NCI-H2171 treated with DMSO at 0.1 percent for 48 hours (cell line): Measurements from ENCODE around the gene NDRG3.
"Not testable (repeated sequence)": the region's sequence is repeated elsewhere in the genome, so short reads cannot be mapped to it uniquely, and the experiment has no call there.

Experiments used
- DNase-seq: peaks from one replicate; lab custom pipeline; 2025; lab: John Stamatoyannopoulos, UW

Gene NDRG3

DNA sequence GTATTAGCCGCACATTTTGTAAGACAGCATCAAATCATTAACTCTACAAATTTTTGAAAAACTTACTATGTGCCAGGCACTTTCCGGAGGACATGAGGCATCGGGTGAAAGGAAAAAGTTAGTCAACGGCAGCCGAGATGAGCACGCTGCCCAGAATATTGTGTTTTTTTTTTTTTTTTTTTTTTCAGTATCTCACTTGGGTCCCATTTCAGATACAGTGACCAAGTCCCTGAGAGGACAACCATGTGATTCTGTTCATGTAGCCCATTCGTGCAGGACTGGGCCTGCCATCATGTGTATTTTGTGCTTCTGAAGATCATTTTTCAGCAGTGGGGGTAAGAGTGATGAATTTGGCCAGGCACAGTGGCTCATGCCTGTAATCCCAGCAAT lies 101.2 kb downstream of the NDRG3 start:
- no peak for DNase-seq

DNA sequence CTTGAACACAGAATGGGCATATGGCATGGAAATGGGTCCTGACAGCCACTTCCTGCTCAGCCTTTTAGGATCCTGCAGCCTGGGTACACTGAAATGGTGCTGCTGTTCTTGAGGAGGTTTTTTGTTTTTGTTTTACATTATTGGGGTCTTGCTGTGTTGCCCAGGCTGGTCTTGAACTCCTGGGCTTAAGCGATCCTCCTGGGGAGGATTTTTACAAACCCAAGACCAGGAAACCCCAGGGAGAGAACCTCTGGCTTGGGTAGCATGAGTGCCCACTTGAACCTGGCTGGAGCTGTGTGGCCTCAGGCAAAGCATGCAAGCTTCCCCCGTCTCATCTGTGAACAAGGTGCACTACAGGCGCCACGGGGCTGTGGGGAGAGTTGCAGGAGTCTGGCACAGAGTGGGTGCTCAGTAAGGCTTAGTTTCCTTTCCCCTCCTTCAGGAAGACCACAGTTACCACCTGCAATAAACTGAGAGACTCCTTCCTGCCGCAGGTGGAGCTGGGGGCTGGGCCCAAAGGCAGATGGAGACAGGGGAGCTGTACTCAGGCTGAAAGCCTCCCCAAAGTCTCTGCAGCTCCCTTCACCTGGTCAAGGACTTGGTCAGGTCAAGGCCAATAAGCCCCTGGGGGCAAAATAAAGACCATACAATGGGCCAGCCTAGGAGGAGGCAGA lies 101.7 kb downstream of the NDRG3 start:
- no peak for DNase-seq

DNA sequence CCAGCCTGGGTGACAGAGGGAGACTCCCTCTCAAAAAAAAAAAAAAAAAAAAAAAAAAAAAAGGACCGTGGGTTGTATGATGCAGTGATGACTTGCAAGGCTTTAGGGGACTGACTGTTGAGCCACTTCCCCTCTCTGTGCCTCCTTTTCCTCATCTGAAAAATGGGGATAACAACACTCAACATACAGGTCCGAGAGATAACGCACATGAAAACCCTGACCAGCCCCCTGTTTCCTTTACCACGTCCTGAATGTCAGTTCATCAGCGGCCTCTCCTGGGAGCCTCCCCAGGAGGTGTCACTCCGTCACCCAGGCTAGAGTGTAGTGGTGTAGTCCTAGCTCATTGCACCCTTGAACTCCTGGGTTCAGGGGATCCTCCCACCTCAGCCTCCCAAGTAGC lies 103.8 kb downstream of the NDRG3 start:
- DNase-seq, result no peak

DNA sequence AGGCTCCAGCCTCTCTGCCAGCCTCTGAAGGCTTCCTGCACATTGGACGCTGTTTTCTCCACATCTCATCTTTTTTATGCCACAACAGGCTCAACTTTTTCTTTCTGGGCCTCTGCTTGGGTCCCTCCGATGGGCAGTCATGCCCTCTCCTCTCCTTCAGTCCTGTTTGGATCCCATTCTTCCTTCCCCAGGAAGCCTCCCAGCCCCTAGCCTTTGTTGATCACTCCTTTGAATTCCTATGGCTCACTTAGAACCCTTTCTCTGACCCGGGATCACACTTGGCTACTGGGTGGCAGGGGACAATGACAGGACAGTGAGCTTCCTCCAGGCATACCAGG lies 104.4 kb downstream of the NDRG3 start:
- DNase-seq, result no peak

DNA sequence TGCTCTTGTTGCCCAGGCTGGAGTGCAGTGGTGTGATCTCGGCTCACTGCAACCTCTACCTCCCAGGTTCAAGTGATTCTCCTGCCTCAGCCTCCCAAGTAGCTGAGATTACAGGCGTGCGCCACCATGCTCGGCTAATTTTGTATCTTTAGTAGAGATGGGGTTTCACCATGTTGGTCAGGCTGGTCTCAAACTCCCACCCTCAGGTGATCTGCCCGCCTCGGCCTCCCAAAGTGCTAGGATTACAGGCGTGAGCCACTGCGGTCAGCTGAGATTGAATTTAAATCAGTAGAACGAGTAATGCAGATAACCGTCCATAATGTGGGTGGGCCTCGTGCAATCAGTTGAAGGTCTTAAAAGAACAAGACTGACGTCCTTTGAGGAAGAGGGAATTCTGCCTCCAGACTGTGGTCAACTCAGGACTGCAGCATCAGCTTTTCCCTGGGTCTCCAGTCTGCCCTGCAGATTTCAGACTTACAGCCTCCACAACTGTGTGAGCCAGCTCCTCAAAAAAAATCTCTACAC lies 107.0 kb downstream of the NDRG3 start:
- DNase-seq, result not testable (repeated sequence)

DNA sequence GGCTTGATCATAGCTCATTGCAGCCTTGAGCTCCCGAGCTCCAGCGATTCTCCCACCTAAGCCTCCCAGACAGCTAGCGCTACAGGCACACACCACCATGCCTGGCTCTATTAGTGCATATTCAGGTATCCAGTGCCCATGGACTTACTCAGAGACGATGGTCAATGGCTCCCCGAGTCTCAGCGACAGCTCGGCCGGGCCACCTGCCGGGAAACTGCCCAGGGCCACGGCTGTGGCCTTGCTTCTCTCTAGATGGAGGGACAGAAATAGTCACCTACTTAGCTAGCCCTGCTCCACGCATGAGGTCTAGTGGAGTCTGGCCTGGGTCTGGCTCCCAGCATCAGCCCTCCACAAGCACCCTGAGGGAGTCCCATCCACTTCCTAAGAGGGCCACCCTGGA lies 111.5 kb downstream of the NDRG3 start:
- no peak for DNase-seq

DNA sequence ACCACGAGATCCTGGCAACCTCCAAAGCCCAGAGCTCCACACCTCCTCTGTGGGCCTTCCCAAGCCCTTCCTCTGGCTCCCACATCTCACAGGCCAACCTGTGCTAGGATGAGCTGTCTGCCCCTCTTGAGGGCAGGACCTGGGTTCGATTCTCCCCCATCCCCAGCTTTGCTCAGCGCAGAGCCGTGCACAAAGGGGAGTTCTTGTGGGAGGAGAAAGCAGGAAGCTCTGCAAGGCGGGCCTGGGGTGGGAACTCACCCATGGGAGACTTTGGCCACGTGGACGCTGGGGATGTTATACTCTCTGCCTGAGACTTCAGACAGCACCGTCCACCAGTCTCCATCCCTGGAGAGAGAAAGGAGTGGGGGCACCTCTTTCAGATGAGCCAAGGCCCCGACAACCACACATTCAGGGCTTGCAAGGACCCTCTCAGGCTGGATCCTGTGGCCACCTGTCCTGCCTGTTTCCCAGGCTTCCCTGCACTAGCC lies 112.6 kb downstream of the NDRG3 start:
- DNase-seq, result no peak

DNA sequence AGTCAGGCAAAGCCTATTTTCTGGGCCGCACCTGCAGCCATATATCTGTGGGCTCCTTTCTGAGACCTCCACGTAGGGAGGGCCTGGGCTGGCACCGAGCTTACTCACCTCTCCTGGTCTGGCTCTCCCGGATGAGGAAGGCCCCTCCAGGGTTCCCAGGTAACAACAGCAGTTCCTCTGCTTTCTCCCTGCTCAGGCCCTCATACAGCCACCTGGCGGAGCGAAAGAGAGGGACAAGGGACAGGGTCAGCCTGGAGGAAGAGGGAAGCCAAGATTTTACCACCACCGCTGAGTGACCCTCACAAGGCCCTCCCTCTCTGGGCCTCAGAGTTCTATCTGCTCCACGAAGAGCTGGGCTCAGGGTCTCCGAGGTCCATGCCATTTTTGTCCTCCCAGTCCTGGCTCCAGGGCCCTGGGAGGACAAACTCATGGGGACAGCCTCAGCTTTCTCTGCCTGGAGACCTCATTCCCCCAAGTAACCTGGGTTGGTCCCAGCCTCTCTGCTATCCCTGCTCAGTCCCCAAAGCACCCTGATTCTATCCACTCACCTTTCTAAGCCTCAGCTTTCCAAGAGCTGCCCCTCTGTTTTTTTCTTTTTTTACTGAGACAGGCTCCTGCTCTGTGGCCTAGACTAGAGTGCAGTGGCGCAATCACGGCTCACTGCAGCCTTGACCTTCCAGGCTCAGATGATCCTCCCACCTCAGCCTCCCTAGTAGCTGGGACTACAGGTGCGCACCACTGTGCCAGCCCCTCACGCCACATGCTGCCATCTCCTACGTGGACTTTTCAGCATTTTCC lies 113.2 kb downstream of the NDRG3 start:
- no peak for DNase-seq

DNA sequence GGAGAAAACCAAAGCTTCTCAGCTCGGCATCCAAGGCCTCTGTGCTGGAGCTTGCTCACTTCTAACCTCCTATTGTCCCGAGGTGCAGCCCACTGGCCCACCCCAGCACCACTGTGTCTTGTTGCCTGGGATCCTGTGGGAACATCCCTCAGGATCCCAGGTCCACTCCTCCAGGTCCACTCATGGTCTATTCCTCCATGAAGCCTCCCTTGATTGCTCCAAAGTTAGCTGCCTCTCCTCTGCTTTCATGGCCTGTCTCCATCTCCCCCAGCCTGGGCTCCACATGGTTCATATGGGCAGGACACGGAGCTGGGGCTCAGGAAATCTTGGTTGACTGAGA lies 113.8 kb downstream of the NDRG3 start:
- DNase-seq, result no peak

DNA sequence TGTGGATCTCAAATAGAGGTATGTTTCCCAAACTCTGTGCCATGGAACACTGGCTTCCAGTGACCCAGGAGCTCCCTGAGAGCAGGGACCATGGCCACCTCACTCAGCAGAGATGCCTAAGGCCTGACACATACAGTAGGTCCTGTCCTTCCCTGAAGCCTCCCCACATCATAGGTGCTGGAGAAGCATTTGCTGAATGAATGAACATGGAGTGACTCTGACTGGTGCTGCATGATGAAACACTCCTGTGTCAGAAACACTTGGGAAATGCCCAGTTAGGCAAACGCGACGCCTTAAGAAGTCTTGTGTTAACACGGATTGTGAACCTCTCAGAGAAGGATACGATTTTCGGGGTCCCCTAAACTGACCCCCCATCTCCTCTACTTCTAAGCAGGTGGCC lies 114.2 kb downstream of the NDRG3 start:
- no peak for DNase-seq

DNA sequence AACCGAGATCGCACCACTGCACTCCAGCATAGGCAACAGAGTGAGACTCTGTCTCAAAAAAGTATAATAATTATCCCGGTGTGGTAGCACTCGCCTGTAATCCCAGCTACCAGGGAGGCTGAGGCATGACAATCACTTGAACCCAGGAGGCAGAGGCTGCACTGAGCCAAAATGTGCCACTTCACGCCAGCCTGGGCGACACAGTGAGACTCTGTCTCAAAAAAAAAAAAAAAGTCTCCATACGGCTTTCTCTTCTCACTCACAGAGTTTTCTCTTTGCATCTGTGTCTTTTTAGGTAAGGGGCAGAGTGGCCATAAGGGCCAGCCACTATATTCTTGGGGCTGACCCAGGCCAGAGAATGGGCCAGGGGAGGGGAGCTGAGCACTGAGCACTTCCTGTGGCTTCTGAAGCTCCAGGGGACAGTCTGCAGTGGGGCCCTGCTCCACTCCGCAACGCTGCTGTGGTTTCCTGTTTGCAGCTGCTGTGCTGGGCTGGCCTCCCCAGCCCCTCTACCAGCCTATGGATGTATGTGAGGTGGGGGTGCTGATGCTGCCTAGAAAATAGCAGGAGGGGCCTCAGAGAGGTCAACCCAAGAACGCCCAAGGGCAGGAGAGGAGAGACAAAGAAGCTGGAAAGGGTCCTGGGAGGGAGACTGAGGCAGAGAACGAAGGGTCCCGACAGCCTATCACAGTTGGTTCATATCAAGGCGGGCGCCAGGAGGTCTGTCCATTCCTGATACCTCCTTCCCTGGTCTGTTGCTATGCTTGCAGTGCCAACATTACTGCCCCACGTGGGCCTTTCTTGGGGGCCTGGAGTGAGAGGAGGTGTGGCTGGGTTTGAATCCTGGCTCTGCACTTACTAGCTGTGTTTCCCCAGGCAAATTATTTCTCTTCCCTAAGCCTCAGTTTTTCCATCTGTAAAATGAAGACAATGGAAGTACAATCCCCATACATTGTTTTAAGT lies 115.9 kb downstream of the NDRG3 start:
- DNase-seq, result no peak

DNA sequence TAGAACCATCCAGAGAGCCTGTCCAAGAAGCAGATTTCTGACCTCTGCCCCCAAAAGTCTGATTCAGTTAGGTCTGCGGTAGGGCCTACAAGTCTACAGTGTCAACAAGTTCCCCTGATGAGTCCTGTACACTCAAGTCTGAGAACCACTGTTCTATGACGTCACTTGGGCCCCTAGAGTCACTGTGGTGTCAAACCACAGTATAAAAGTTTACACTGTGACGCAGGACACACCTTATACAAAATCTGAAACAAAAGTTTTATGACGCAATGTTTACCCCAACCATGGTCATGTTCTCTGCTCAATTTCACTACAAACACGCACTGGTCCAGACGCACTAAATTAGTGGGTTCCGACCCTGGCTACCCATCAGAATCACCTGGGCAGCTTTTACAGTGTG lies 117.8 kb downstream of the NDRG3 start:
- no peak for DNase-seq

DNA sequence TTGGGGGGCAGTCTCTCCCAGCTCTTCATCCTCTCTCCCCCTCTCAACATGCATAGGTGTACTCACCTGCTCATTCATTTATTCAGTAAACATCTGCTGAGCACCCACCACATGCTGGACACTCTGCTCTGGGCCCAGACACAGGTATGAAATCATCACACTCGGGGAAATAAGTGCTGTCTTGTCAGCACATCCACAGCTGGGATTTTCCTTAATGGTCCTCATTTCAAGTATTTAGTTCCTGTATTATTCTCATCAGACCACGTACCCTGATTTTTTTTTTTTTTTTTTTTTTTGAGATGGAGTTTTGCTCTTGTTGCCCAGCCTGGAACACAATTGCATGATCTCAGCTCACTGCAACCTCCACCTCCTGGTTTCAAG lies 121.0 kb downstream of the NDRG3 start:
- no peak for DNase-seq

DNA sequence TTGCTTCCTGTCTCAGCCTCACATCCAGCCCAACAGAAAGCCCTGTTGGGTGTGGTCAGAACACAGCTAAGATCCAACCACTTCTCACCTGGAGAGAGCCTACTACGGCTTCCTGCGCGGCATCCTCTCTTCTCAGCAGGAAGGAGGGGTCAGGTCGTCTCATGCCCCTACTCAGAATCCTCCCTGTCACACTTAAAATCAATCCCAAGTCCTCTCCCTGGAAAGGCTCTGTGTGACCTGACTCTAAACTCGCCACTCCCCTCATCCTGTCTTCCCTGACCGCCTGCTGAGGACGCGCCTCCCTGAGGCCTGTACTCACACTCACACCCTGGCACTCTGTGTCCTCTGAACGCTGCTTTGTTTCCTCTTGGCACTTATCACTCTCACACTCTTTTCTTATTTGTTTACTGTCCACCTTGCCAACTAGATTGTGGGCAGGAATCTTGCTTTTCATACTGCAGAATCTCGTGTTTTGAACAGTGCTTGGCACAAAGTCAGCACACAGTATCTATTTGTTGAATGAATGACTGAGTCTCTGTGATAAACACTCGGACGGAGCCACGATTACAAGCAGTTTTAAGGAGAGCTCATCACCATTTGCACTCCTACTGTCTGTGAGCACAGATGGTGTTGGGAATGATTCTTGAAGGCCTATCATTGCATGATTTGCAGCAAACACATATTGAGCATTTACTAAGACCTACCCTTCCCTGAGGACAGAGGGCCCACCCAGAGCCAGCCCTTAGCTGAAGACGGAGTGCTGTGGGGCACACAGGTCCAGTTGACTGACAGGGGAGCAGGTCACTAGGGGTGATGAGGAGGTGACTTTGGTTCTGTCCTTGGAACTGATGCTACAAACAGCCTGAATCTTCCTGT lies 121.6 kb downstream of the NDRG3 start:
- DNase-seq, result no peak

DNA sequence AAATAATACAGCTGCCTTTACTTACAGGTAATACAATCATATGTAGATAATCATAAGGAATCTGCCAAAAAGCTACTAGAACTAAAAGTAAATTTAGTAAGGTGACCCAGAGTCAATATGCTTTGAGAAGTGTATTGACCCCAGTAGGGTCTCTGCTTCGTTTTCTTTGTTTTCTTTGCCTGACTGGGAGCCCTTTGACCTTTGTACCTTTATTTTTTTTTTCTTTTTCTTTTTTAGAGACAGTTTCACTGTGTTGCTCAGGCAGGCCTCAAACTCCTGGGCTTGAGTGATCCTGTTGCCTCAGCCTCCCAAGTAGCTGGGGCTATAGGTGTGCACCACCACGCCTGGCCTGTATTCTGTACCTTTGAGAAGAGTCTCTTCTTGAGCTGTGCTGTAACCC lies 122.4 kb downstream of the NDRG3 start:
- DNase-seq, result no peak

DNA sequence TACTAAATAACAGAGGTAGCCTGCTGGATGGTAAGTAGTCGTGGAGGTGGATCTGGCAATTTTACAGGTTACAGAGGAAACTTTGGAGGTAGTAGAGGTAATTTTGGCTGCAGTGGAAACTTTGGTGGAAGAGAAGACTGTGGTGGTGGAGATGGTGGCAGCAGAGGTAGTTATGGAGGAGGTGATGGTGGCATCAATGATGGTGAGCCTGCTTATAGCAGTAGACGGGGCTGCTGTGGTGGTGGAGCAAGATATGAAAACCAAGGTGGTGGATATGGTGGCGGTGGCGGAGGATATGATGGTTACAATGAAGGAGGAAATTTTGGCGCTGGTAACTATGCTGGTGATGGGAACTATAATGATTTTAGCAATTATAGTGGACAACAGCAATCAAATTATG lies 125.0 kb downstream of the NDRG3 start:
- DNase-seq, result no peak

DNA sequence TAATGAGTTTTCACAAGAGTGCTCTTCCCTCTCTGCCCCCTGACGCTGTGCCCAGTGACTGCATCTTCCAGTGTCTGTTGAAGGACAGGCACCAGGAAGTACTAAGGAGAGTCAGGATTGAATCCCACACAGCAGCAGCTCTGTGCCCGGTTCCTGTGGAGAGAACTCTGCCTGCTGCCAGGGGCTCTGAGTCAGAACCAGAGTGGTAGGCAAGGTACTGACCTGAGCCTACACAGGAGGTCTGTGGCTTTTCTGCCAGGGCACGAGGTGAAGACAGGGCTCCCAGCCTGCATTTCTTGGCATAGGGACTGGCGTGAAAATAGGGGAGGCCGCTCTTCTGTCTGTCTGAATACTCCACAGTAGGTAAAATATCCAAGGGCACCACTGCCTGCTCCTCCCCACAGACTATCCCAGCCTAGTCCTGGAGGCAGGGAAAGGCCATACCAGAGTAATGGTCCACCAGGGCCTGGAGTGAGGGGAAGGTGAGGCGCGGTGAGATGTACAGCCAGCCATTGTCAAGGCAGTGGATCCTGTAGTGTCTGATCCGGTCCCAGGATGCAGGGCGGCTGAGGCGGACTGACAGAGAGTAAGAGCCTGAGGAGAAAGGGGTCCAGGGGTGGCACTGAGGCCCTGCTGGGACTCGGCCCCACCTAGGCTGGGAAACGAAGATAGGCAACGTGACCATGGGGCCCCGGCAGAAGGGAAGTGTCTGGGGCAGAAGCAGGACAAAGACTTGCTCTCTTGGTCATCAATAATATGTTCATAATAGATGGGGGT lies 130.9 kb downstream of the NDRG3 start:
- DNase-seq, result no peak

DNA sequence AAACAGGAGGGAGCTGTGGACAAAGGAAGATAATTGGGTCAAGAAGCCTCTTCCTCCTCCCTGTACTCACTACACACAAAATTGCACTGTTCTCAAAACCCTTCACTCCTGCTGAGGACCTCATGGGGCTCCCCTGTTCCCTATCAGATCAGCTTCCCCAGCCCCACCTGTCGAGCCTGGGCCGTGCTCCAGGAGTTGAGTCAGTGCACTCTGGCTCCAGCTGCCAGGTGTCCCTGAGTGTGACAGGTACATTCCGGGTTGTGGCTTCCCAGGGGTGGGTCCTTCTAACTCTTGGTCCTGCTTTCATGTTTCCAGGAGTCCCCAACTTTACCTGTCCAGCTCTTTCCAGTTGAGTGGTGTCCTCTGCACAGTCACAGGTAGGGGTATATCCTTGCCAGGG lies 131.9 kb downstream of the NDRG3 start:
- peak; percentile 94 for DNase-seq

DNA sequence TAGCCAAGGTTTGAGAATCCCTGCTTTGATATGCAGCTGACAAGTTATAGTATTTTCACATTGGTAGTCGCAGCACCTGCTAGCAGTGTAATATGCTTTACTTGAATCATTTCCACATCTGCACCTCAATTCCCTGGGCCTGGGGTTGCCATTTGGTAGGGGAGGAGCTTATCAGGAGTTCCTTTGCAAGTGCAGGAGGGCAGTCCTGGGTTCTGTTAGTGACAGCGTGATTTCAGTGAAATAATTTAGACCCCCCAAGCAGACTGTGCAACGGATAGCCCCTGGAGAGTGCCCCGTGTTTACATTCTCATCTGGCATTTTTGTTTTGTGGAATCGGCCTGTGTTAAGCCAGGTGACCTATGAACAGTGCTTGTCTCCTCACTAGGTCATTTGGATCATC lies 134.3 kb downstream of the NDRG3 start:
- no peak for DNase-seq

DNA sequence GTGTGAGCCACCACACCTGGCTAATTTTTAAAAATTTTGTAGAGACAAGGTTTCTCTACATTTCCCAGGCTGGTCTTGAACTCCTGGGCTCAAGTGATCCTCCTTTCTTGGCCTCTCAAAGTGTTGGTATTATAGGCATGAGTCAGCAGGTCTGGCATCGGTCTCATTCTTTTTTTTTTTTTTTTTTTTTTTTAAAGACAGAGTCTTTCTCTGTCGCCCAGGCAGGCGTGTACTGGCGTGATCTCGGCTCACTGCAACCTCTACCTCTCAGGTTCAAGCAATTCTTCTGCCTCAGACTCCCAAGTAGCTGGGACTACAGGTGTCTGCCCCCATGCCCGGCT lies 137.5 kb downstream of the NDRG3 start:
- not testable (repeated sequence) for DNase-seq
